Suprapubic skin (tissue), 4 donors: ENCODE measurements around the gene RAB40C.

Source experiments
- CTCF ChIP-seq, 2 donors: fragments of 200-600 bp in 1 of 2; fragments of 450-650 bp in 1 of 2; sonication (generic) in 1 of 2; IDR thresholded peaks; one replicate each; pipeline ENCODE4 v1.5.1; 2016 to 2019; ENCODE audit warnings: antibody characterized with exemption in 2 of 2, mild to moderate bottlenecking in 1 of 2, moderate library complexity in 1 of 2
- EP300 ChIP-seq: sonication (generic); formaldehyde crosslinking; IDR thresholded peaks from one replicate; pipeline ENCODE4 v1.6.1; 2017; ENCODE audit warnings: antibody characterized with exemption
- POLR2A ChIP-seq, 2 donors: fragments of 450-650 bp; IDR thresholded peaks; one replicate each; pipeline ENCODE4 v1.6.1; 2017; ENCODE audit warnings: antibody characterized with exemption in 2 of 2, mild to moderate bottlenecking in 2 of 2, moderate library complexity in 2 of 2
- POLR2AphosphoS5 ChIP-seq, 3 donors: sonication (generic); formaldehyde crosslinking; IDR thresholded peaks; one replicate each; pipeline ENCODE4 v1.6.1; 2017; ENCODE audit warnings: antibody characterized with exemption in 3 of 3

- TF ChIP-seq CTCF (IDR thresholded peaks at IDR 0.05) (no peak), EP300 (no peak), POLR2AphosphoS5 (IDR thresholded peaks at IDR 0.05) (no peak), POLR2A (IDR thresholded peaks at IDR 0.05) (no peak)
Observed at GRCh38 chr16:583815-584591, 5.9 kb upstream of the RAB40C start.
